Neural cell (in vitro differentiated cells): ENCODE measurements around the gene ARSB. TPM values are rescaled to one million over a fixed set of nuclear protein-coding genes. Genes with fewer than 3 reads are reported as not detected.

ENCODE experiments used
- H2AFZ ChIP-seq: fragments of 200-600, 300-800 bp; sonication (generic), shearing (Covaris generic); 2 replicates; pipeline ENCODE4 v1.6.0; 2014; ENCODE audit warnings: low read depth, mild to moderate bottlenecking, antibody characterized with exemption, low read length, moderate library complexity
- H3F3A ChIP-seq: fragments of 200-600 bp; shearing (Covaris generic); 2 replicates; pipeline ENCODE4 v1.6.1; 2016; ENCODE audit warnings: mild to moderate bottlenecking, moderate library complexity, mixed read lengths, antibody characterized with exemption, low read length; ENCODE audit not compliant: insufficient read depth, poor library complexity, severe bottlenecking
- H3K27ac ChIP-seq: fragments of 200-600, 300-800 bp; sonication (generic), shearing (Covaris generic); 2 replicates; pipeline ENCODE4 v1.5.1; 2014; ENCODE audit warnings: mild to moderate bottlenecking, low read length, moderate library complexity
- H3K27me3 ChIP-seq: fragments of 300-800, 200-600 bp; sonication (generic), shearing (Covaris generic); 2 replicates; pipeline ENCODE4 v1.6.0; 2014; ENCODE audit warnings: mild to moderate bottlenecking, low read depth, low read length, moderate library complexity; ENCODE audit not compliant: insufficient read depth
- H3K36me3 ChIP-seq: fragments of 300-800, 200-600 bp; sonication (generic), shearing (Covaris generic); 2 replicates; pipeline ENCODE4 v1.5.1; 2014; ENCODE audit warnings: mild to moderate bottlenecking, antibody characterized with exemption, low read length, moderate library complexity; ENCODE audit not compliant: insufficient read depth
- H3K4me2 ChIP-seq: fragments of 300-800, 200-600 bp; sonication (generic), shearing (Covaris generic); 2 replicates; pipeline ENCODE4 v1.6.0; 2014; ENCODE audit warnings: mild to moderate bottlenecking, low read length
- H3K4me3 ChIP-seq: fragments of 300-800, 200-600 bp; sonication (generic), shearing (Covaris generic); 2 replicates; pipeline ENCODE4 v1.5.1; 2014; ENCODE audit warnings: mild to moderate bottlenecking, low read length, moderate library complexity
- H3K79me2 ChIP-seq: fragments of 200-600 bp; shearing (Covaris generic); replicated peaks from 2 replicates; pipeline ENCODE4 v1.6.0; 2014; ENCODE audit warnings: mild to moderate bottlenecking, low read length, moderate library complexity; ENCODE audit not compliant: insufficient read depth
- H3K9ac ChIP-seq: fragments of 300-800, 200-600 bp; sonication (generic), shearing (Covaris generic); 2 replicates; pipeline ENCODE4 v1.6.1; 2016; ENCODE audit warnings: mild to moderate bottlenecking, low read length, mixed read lengths
- H3K9me2 ChIP-seq: fragments of 200-600 bp; shearing (Covaris generic); 2 replicates; pipeline ENCODE4 v1.6.1; 2016; ENCODE audit warnings: mild to moderate bottlenecking, low read length, mixed read lengths; ENCODE audit not compliant: insufficient read depth
- H3K9me3 ChIP-seq: fragments of 200-600, 300-800 bp; sonication (generic), shearing (Covaris generic); 2 replicates; pipeline ENCODE4 v1.6.1; 2016; ENCODE audit warnings: mild to moderate bottlenecking, mixed run types, low read length, moderate library complexity, mixed read lengths
- H4K20me1 ChIP-seq: fragments of 200-600 bp; shearing (Covaris generic); 2 replicates; pipeline ENCODE4 v1.6.1; 2016; ENCODE audit warnings: mild to moderate bottlenecking, mixed run types; ENCODE audit not compliant: insufficient read depth
- EP300 ChIP-seq: fragments of 450-650 bp; conservative IDR thresholded peaks from 2 replicates; pipeline ENCODE4 v1.6.1; 2014; ENCODE audit warnings: antibody characterized with exemption, mild to moderate bottlenecking, moderate library complexity; ENCODE audit not compliant: poor library complexity, severe bottlenecking
- EZH2 ChIP-seq: fragments of 200-600, 300-800 bp; shearing (Covaris generic), sonication (generic); IDR thresholded peaks from 2 replicates; pipeline ENCODE4 v1.6.1; 2014; ENCODE audit warnings: antibody characterized with exemption, low read length, borderline replicate concordance, mild to moderate bottlenecking; ENCODE audit not compliant: insufficient read depth, poor library complexity, severe bottlenecking
- MXI1 ChIP-seq: fragments of 450-650 bp; conservative IDR thresholded peaks from 2 replicates; pipeline ENCODE4 v1.6.1; 2014; ENCODE audit warnings: antibody characterized with exemption, mild to moderate bottlenecking; ENCODE audit not compliant: poor library complexity, severe bottlenecking
- POLR2AphosphoS5 ChIP-seq: IDR thresholded peaks from 2 replicates; pipeline ENCODE4 v1.6.1; 2012
- RAD21 ChIP-seq: fragments of 450-650 bp; conservative IDR thresholded peaks from 2 replicates; pipeline ENCODE4 v1.6.1; 2014; ENCODE audit warnings: antibody characterized with exemption, mild to moderate bottlenecking, moderate library complexity
- SMC3 ChIP-seq: fragments of 450-650 bp; conservative IDR thresholded peaks from 2 replicates; pipeline ENCODE4 v1.6.1; 2014; ENCODE audit warnings: antibody characterized with exemption, mild to moderate bottlenecking, moderate library complexity; ENCODE audit not compliant: poor library complexity
- TAF1 ChIP-seq: IDR thresholded peaks from 2 replicates; pipeline ENCODE4 v1.6.1; 2012; ENCODE audit warnings: low read depth
- polyA plus RNA-seq: library from polyadenylated mRNA; depleted of rRNA; stranded (reverse); fragments of >200 nt; gene quantifications from 2 replicates; pipeline ENCODE4 v1.2.3, GENCODE V29; 2014
- TF ChIP-seq, protein P1 (sequence below): fragments of 450-650 bp; IDR thresholded peaks from 2 replicates; pipeline ENCODE4 v1.5.1; 2014; ENCODE audit warnings: antibody characterized with exemption, mild to moderate bottlenecking, moderate library complexity; ENCODE audit not compliant: poor library complexity, severe bottlenecking
- TF ChIP-seq, protein P2 (sequence below): IDR thresholded peaks from 2 replicates; pipeline ENCODE4 v1.6.1; 2012; ENCODE audit warnings: borderline replicate concordance

ARSB gene
- polyA plus RNA-seq, 1 donor from 2014 or later = 8.7 TPM

DNA sequence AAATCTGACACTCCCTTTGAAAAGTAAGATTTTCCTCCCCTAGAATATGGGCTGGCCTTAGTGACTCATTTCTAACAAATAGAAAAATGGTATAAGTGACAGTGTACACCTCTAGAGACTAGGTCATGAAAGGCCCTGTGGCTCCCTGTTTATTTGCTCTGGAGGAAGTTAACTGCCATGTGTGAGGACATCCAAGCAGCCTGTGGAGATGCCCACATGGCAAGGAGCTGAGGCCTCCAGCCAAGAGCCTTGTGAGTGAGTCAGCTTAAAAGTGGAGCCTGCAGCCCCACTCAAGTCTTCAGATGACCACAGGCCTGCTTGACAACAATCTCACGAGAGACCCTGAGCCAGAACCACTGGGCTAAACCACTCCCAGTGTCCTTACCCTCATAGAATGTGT lies 208.5 kb downstream of the ARSB start:
- no peak overlapping the region for H3K4me2 ChIP-seq
- H3K36me3 ChIP-seq = no peaks in the 10 kb centered on the region
- no peak for TF ChIP-seq EP300
- TF ChIP-seq TAF1 = no peak
- TF ChIP-seq, protein P1, sequence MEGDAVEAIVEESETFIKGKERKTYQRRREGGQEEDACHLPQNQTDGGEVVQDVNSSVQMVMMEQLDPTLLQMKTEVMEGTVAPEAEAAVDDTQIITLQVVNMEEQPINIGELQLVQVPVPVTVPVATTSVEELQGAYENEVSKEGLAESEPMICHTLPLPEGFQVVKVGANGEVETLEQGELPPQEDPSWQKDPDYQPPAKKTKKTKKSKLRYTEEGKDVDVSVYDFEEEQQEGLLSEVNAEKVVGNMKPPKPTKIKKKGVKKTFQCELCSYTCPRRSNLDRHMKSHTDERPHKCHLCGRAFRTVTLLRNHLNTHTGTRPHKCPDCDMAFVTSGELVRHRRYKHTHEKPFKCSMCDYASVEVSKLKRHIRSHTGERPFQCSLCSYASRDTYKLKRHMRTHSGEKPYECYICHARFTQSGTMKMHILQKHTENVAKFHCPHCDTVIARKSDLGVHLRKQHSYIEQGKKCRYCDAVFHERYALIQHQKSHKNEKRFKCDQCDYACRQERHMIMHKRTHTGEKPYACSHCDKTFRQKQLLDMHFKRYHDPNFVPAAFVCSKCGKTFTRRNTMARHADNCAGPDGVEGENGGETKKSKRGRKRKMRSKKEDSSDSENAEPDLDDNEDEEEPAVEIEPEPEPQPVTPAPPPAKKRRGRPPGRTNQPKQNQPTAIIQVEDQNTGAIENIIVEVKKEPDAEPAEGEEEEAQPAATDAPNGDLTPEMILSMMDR = no peak
- TF ChIP-seq EZH2 = no peak
- TF ChIP-seq SMC3 = no peak
- TF ChIP-seq, protein P2, sequence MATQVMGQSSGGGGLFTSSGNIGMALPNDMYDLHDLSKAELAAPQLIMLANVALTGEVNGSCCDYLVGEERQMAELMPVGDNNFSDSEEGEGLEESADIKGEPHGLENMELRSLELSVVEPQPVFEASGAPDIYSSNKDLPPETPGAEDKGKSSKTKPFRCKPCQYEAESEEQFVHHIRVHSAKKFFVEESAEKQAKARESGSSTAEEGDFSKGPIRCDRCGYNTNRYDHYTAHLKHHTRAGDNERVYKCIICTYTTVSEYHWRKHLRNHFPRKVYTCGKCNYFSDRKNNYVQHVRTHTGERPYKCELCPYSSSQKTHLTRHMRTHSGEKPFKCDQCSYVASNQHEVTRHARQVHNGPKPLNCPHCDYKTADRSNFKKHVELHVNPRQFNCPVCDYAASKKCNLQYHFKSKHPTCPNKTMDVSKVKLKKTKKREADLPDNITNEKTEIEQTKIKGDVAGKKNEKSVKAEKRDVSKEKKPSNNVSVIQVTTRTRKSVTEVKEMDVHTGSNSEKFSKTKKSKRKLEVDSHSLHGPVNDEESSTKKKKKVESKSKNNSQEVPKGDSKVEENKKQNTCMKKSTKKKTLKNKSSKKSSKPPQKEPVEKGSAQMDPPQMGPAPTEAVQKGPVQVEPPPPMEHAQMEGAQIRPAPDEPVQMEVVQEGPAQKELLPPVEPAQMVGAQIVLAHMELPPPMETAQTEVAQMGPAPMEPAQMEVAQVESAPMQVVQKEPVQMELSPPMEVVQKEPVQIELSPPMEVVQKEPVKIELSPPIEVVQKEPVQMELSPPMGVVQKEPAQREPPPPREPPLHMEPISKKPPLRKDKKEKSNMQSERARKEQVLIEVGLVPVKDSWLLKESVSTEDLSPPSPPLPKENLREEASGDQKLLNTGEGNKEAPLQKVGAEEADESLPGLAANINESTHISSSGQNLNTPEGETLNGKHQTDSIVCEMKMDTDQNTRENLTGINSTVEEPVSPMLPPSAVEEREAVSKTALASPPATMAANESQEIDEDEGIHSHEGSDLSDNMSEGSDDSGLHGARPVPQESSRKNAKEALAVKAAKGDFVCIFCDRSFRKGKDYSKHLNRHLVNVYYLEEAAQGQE = no peak
- no peak for TF ChIP-seq RAD21
- no peak for TF ChIP-seq MXI1
- no peak for TF ChIP-seq POLR2AphosphoS5

DNA sequence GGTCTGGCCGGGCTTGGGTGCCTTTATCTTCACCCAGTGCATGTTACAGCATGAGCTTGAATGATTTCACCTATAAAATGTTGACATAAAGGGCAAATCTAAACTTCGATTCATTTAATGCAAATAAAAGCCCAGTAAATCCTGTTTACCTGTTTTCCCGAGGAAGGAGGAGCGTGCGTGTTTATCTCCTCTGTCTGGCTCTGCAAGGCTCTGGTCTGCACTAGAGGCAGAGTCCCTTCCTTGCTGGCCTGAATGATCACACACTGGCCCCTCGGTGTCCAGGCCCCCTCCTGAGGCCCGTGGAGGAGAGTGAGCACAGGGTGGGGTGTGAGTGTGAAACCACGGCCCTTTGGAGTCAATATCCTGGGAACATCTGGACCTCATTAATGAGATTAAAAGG lies 211.5 kb downstream of the ARSB start:
- Histone ChIP-seq H3K9me2 (no peaks in the 10 kb centered on the region), H3K27me3 (no peaks in the 10 kb centered on the region), H3K4me3 (no peak overlapping the region), H2AFZ (no peak overlapping the region), H3K27ac (no peak overlapping the region), H4K20me1 (no peaks in the 10 kb centered on the region), H3F3A (no peaks in the 10 kb centered on the region), H3K9ac (no peak overlapping the region), H3K4me2 (no peak overlapping the region), H3K9me3 (no peaks in the 10 kb centered on the region), H3K79me2 (no peaks in the 10 kb centered on the region), H3K36me3 (no peaks in the 10 kb centered on the region)
- TF ChIP-seq, protein P1 = no peak

More for the DNA sequence above, 208.5 kb downstream of the ARSB start:
- H3F3A ChIP-seq = no peaks in the 10 kb centered on the region
- no peaks in the 10 kb centered on the region for H3K79me2 ChIP-seq
- no peak overlapping the region for H3K27ac ChIP-seq
- H3K4me3 ChIP-seq = no peak overlapping the region
- no peaks in the 10 kb centered on the region for H4K20me1 ChIP-seq
- H3K9ac ChIP-seq = no peak overlapping the region
- no peaks in the 10 kb centered on the region for H3K9me2 ChIP-seq
- H3K9me3 ChIP-seq = no peaks in the 10 kb centered on the region
- no peaks in the 10 kb centered on the region for H3K27me3 ChIP-seq
- H2AFZ ChIP-seq = no peak overlapping the region
